AG08396 (cell line): Measurements from ENCODE around the gene DOCK8.

ENCODE experiments used
- DNase-seq: peaks from one replicate; pipeline ENCODE4 v3.0.0; 2012; ENCODE audit warnings: low spot score, mixed read lengths

Gene DOCK8

DNA sequence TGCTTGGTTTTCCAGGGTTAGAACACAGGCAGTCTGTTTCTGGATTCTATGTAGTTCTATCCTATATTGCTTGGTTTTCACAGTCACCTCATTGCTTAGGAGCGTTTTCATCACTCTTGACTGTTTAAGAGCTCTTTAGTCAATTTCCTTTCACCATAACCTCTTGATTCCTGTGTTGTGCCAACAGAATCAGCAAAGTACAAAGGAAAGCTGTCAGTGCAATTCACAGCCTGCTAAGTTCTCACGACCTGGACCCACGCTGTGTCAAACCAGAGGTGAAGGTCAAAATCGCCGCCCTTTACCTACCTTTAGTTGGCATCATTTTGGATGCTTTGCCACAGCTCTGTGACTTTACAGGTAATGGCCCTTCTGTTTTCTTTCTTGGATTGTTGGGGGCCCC, 199.9 kb downstream of the DOCK8 start:
- no peak for DNase-seq

DNA sequence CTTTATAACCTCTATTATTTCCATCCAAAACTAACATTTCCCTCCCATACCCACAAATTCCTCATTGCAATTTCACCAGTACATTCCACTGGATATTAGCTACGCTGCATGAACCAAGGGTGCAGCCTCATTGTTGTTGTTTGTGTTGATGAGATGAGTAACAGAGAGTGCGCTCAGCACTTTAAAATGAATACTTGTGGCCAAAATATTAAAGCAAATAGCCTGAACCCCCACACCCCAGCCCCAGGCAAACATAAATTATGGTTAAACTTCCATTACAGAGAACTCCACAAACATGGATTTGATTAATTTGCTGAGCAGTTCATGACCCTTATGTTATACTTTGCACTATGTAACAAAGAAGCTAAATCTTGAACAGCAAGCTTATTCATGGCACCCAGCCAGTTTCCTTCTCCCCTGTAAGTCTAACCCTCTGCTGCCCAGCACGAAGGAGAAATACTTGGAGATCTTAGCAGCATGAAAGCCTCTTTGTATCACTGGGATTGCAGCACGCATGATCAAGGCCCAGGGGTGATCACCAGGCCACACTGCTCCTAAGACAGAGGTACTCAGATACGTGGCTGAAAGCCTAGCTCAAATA, 205.0 kb downstream of the DOCK8 start:
- no peak for DNase-seq

DNA sequence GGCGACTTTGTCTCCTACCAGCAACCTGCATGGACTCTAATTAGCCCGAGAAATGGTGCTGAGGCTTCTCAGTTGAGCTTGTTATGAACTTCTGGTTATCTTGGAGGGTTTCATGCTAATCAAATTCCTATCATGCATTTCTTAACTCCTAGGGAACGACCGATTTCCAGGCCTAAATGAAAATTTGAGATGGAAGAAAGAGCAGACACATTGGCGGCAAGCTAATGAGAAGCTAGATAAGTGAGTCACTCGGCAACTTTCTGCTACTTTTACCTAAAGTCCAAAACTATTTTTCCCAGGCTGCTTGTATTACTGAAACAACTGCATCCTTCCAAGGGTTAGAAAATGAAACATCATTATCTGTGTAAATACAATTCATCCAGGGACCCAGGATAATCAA, 207.2 kb downstream of the DOCK8 start:
- no peak for DNase-seq

DNA sequence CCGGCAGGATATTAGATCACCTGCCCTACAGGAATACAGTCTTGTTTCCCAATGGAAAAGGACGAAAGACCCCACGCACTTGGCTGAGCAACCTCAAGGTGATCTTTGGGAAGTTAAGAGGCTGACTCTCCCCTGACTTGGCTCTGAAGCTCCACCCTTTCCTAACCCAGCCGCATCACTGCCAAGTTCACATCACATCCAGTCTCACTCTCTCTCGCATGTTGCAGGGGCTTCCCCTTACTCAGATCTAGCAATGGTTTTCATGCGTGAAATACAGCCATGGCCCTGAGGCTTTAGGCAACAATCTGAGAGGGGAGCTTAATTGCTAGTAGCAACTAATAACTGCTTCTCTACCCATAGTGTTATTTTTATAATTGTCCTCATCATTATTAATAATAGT, 211.6 kb downstream of the DOCK8 start:
- no peak for DNase-seq

DNA sequence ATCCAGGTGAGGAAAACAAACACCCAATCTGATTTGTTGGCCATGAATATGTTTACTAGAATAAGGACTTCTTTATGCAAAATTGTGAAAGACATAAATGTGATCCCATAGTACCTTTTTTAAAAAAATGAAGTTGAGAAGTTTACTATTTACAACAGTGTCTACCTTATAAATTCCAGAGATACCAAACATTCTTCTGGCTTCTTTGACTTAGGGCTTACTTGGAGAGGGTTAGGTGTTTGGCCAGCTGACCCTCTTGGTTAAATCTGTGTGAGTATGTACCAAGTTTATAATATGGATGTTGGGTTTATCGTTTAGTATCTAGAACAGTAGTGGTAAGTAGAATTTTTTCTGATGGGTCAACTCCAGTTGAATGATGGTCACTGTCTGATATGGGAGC, 212.3 kb downstream of the DOCK8 start:
- DNase-seq: no peak

DNA sequence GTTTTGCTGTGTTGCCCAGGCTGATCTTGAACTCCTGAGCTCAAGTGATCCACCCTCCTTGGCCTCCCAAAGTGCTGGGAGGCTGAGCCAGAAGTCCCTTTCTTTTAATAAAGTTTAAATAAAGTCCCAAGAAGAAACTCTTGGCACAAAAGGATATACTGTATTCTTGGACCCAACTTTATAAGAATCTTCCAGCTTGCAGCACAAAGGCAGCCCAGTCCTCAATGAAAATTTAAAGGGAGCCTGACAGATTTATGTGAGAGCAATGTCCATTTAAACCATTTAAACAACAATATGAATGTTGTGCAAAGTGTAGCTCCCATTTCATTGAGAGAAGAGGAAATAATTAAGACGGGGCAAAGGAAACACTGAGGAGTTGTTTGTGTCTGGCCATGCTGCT, 217.0 kb downstream of the DOCK8 start:
- DNase-seq: no peak

DNA sequence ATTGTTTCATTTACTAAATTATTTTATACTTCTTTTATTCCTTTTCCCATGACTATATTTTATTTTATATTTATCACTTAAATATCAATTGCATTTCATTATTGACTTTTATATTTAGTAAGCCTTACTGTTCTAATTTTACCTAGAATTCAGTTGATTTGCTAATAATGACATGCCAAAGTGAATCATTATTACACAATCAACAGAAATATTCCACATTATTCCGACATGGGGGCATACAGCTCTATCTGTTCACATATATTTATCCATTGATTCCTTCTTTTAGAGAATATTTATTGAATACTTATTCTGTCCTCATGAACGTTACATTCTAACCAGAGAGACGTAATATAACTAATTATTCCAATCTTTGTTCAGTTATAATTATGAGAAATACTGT, 221.8 kb downstream of the DOCK8 start:
- no peak for DNase-seq

DNA sequence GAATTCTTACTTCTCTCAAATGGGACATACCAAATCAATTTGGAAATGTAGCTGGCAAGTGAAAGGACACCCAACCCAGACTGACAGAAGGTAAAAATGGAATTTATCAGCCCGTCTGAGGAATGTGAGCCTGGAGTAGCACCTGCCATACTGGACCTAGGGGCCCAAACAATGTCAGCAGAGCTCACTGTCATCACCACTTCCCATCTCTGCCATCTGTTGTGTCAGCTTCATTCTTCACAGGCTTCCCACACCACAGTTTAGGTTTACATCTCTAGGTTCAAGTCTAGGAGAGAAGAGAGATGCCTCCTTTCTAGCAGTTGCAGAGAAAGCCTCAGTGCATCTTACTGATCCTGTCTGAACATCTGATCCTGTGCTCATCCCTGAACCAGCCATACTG, 222.4 kb downstream of the DOCK8 start:
- DNase-seq: no peak

DNA sequence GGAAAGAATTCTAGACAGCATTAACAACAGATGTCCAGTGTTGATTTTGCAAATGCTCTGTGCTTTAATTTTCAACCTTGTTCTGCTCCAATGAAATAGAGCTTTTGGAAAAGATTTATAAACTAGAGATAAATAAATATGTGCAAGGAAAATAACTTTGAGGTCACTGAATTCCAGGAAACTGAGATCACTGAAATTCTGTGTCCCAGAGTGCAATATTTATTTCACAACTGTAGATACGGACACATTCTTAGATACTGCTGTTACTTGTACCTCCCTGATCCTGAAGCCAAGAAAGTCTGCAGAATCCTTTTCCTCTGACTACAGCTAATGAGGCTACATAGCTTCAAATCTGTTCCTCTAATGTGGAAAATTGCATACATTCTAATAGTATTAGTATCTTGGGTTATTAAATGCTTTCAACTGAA, 222.9 kb downstream of the DOCK8 start:
- peak; percentile 15 for DNase-seq

DNA sequence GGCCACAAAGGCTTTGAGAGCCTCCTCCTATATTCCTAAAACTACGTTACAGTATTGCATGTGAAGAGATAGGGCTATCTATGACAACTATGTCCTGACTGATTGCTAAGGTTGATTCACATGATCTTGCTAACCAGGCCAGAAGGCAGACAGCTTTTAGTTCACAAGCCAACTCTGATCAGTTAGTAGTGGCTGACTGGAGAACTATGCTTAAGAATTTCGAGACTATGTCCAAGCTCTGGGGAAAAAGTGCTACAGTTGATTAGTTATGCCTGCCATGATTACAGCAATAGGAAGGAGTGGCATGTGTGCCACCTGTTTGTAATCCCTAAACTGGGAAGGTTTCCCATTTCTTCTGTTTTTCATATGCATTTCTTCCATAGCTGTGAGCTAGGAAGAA, 223.4 kb downstream of the DOCK8 start:
- no peak for DNase-seq

DNA sequence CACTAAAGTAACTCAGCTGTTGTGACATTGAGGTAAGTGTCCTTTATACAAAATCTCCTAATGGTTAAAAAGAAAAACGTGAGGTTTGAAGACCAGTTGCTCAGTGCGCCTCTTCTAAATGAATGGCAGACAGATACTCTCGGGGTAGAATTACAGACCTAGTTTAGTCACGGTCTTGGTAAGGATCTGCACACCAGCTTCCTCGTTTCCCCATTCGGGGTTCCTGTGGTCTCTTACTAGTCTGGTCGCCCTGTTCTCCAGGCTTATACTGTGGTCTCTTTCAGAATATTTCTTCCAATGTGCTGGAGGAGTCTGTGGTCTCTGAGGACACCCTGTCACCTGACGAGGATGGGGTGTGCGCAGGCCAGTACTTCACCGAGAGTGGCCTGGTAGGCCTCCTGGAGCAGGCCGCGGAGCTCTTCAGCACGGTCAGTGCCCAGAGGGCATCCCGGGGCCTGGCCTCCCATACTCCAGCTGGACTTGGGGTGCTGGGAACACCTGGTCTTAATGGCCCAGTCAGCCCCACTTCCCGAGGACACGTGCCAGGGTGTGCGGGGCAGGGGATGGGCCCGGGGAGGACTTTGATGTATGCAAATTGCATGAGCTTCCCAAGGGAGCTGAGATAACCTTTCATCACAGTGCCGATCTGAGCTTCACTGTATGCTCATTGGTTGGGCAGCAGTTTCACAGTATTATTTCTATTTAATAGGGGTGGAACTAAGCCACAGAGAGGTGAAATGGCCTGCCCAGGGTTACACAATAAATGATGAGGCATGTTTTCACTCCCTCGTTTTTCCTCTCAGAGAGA, 224.5 kb downstream of the DOCK8 start:
- no peak for DNase-seq

DNA sequence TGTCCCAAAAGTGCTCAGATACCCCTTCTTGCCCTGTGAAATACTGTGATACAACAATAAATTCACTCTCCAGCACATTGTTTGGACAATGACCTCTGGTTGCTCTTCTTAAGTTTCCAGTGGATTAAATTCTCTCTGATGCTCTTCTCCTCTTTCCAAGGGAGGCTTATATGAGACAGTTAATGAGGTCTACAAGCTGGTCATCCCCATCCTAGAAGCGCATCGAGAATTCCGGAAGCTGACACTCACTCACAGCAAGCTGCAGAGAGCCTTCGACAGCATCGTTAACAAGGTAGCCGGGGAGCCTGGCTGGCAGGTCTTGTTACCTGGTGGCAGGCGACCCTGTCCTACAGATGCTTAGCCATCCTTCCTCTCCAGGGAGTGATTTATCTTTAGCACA, 226.5 kb downstream of the DOCK8 start:
- no peak for DNase-seq

DNA sequence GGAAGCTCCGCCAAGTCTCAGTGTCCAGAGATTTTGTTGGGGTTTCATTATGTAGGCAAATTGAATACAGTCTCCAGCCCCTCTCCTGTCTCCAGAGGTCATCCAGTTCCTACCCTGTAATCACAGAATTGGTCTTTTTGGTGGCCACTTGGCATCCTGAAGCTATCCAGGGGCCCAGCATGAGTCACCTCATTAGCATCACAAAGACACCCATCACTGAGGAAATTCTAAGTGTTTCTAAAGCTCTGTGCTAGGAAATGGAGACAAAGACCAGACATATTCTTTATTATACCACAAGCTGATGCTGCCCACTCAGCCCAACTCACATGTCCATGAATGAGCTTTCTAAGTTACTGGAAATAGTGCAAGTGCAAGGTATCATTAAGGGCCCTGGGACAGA, 229.9 kb downstream of the DOCK8 start:
- no peak for DNase-seq

DNA sequence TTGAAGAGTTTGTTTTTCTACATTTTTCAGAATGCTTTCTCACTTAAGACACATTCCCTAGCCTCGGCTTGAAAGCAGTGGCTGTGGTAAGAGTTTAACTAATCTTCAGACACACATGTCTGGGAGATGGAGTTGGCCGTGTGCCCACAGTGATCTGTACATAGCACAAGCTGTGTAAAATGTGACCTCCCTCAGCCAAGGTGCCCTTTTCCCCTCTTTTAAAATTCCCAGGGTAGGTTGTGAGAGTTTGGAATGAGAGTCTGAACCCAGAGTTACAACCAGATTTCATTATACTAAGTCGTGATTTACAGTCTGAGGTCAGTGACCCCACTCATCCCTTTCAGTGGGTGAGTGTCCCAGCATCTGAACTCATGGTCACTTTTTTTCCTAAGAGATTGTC, 230.4 kb downstream of the DOCK8 start:
- DNase-seq: no peak

DNA sequence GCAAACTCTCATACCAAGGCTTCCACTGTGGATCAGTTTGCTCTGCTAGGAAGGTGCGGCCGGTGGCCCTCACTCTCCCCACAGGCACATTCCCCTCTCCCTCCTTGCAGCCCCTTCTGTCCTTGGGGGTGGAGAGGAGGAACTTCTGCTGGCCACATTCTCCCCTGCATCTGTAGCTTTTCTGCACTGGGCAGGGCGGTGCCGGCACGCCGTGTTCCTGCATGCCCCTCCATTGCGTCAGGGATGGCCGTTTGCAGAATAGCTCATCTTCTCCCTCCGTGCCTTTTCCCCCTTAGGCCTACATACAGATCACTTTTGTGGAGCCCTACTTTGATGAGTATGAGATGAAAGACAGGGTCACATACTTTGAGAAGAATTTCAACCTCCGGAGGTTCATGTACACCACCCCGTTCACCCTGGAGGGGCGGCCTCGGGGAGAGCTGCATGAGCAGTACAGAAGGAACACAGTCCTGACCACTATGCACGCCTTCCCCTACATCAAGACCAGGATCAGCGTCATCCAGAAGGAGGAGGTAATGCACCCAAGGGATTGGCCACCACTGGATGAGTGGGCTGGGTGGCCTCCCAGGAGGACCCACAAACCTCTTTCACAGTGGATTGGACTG, 231.5 kb downstream of the DOCK8 start:
- DNase-seq: no peak

DNA sequence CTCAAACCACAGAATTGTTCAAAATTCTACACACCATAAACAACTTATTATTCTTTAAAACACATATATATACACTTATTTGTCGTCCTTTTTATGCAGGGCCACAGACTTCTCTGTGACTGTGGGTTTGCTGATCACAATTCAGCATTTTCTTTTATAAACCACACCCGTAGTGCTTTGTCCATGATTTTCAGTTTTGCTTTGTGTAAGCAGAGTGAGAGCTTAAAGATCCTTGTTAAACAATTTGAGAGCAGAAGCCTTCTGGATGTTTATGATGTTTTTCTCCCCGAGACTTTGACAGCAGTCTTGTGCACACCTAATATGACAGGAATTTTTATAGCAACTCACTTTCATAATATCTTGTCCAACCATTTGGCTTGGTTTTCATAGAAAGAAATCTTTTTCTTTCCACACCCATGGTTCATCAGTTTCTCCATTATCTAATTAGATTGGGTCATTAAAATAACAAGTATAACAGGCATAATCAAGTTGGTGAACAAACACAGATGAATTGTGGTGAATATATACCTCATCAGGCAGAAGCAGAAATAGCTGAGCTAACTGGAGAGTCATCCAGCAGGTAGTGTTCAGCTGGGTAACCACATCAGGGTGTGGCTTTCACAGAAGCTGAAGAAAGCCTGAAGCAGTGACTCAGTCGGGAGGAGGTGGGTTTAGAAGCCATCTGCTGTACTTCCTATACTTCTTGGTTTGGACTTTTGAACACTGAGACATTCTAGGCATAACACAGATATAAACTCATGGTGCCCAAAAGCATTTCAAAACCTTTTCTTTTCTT, 232.8 kb downstream of the DOCK8 start:
- DNase-seq: no peak

DNA sequence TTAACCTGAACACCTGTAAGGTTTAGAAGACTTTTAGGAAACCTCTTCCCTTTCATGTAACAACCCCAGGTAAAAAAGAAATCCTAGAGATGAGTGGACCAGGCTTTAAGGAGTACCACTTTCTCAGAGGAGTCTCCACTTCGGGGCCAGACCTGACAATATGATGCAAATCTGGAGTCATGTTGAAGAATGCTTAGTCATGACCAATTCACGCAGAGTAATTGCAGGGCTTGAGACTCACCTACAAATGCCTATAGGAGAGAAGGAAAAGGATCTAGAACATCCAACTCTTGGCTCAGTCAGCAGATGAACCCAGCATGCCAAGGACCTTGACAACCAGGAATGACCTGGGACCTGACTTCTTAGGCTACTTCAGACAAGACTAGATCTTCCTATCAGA, 235.4 kb downstream of the DOCK8 start:
- no peak for DNase-seq

DNA sequence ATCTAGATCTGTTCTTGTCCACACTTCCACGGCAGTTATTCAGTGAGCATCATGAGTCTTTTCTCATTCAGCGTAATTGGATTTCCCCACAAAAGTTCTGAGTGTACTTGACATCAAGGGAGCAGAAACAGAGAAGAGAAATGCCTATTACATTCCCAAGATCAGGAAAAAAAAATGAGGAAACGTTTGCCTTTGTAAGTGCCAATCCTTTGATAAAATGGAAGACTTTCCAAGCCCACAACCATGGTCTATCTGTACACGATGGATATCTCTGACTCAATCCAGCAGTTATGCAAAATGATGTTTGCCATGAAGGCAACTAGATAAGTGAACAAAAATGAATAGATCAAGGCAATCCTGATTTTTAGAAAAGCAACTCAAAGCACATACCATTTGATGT, 235.9 kb downstream of the DOCK8 start:
- DNase-seq: no peak

DNA sequence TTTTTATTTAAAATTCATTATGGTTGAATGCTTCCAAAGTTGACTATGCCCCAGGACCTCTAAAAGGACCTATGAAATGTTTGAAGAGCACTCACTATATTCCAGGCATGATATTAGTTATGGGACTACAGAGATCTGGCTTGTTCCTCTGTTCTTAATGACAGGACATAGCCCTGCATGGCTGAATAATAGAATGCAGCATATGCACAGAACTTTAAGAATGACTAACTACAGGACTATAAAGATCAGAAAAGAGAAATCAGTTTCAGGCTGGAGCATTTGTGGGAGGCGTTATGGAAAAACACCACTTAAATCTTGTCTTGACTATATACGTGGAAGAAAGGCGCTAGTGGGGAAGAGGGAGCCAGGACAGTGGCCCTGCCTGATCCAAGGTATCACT, 239.2 kb downstream of the DOCK8 start:
- DNase-seq: no peak

DNA sequence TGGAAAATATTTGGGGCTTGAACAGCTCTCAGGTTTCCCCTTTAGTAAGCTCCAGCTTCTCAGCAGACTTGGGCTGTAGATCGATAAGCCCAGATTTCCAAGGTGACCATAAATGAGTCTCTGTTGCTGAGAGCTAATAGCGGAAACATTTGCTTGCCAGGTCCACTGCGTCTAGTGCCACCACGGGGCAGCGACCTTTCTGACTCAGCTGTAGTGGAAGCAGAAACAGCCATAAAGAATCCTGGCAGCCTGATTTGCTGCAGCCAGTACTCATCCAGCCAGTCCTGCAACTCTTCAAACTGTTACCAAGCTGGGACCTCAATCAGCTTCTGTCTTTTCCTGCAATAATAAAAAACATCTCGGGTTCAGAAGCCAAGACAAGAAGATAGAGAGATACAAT, 241.7 kb downstream of the DOCK8 start:
- no peak for DNase-seq

DNA sequence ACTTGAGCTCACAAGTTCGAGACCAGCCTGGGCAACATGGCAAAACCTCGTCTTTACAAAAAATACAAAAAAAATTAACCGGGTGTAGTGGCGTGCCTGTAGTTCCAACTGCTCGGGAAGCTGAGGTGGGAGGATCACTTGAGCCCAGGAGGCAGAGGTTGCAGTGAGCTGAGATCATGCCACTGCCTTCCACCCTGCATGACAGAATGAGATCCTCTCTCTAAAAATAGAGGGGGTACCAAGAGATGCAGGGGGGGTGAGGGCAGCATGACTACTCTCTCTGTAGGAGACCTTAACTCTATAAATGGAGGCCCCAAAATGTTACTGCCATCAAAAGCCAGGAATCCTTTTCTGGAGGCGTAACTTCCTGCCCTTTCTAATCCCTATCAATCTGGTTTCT, 243.9 kb downstream of the DOCK8 start:
- no peak for DNase-seq

DNA sequence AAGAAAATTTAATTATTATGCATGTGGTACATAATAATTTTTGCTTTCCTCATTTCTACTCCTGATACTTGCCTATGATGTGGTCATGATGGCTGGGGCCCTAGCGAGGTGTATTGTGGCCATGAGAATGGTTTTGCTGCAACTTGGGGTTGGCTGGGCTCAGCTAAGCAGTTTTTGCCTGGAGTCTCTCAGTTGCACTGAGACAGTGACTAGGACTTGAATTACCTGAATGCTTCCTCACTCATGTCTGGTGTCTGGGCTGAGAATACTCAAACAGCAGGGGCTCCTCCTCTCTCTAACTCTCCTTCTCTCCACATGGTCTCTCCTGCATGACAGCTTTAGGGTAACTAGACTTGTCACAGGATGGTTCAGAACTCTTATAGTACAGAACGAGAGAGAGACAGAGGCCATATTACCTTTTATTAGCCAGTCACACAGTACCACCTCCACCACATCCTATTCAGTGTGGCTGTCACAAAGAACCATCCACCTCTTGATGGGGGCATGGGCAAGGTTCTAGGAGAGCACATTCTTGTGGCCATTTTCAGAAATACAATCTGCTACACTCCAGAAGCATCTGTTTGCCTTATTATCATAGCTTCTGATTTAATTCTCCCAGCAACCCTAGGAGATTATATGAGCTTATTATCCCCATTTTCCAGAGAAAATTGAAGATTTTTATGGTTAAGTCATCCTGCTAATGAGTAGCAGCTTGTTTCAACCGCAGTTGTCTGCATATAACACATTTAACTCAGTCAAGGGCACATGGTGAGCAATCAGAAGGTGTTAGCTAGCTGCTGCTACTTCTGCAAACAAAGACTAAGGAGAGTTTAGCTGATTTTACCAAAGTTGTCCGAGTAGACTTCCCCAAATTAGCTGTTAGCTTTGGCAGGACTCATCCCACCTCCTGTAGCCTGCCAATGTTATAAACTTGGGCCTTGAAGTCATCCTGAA, 245.1 kb downstream of the DOCK8 start:
- no peak for DNase-seq
